ENCODE measurements around the gene MEGF11.
"Not testable (repeated sequence)": the region's sequence is repeated elsewhere in the genome, so short reads cannot be mapped to it uniquely, and the experiment has no call there.

Gene MEGF11

GRCh38 chr15:65868546-65869125 lies 384.9 kb downstream of the MEGF11 start:
- Histone ChIP-seq H3K9me3 (ENCODE audit: control insufficient read depth in 5 of 5, low read length in 5 of 5) (no peaks in the 10 kb centered on the region), H3K4me3 (ENCODE audit: low read depth in 1 of 5, low read length in 5 of 5) (peak overlapping the region; percentile 97 to 100 (median 98)), H3K27ac (ENCODE audit: low read depth, low read length) (peak overlapping the region; percentile 95), H3K9ac (ENCODE audit: low read length in 5 of 5) (peak overlapping the region in 3 of 5 donors; percentile 85 to 98 (median 95)), H3K36me3 (ENCODE audit: control insufficient read depth in 5 of 5, insufficient read depth in 5 of 5, low read length in 5 of 5) (no peaks in the 10 kb centered on the region), H3K27me3 (ENCODE audit: control insufficient read depth in 5 of 5, insufficient read depth in 4 of 5, low read length in 5 of 5) (no peaks in the 10 kb centered on the region), H3K4me1 (ENCODE audit: control insufficient read depth in 5 of 5, insufficient read depth in 5 of 5, low read length in 5 of 5) (peaks cover 0 to 32% (median 20%) of the 10 kb centered on the region in 5 donors)

GRCh38 chr15:65867933-65868332 lies 385.6 kb downstream of the MEGF11 start:
- H3K36me3 ChIP-seq (ENCODE audit: control insufficient read depth in 5 of 5, insufficient read depth in 5 of 5, low read length in 5 of 5); H3K4me3 ChIP-seq (ENCODE audit: low read depth in 1 of 5, low read length in 5 of 5); H3K27me3 ChIP-seq (ENCODE audit: control insufficient read depth in 5 of 5, insufficient read depth in 4 of 5, low read length in 5 of 5); H3K9ac ChIP-seq (ENCODE audit: low read length in 5 of 5); H3K27ac ChIP-seq (ENCODE audit: low read depth, low read length); H3K9me3 ChIP-seq (ENCODE audit: control insufficient read depth in 5 of 5, low read length in 5 of 5): not testable (repeated sequence)
- H3K4me1 ChIP-seq (ENCODE audit: control insufficient read depth in 5 of 5, insufficient read depth in 5 of 5, low read length in 5 of 5), result peaks cover 0 to 29% (median 19%) of the 10 kb centered on the region in 5 donors

- Histone ChIP-seq H3K9me3 (ENCODE audit: control insufficient read depth in 5 of 5, low read length in 5 of 5) (no peaks in the 10 kb centered on the region), H3K4me1 (ENCODE audit: control insufficient read depth in 5 of 5, insufficient read depth in 5 of 5, low read length in 5 of 5) (peaks cover 0 to 24% (median 19%) of the 10 kb centered on the region in 5 donors), H3K27me3 (ENCODE audit: control insufficient read depth in 5 of 5, insufficient read depth in 4 of 5, low read length in 5 of 5) (no peaks in the 10 kb centered on the region), H3K27ac (ENCODE audit: low read depth, low read length) (no peak overlapping the region), H3K4me3 (ENCODE audit: low read depth in 1 of 5, low read length in 5 of 5) (no peak overlapping the region), H3K36me3 (ENCODE audit: control insufficient read depth in 5 of 5, insufficient read depth in 5 of 5, low read length in 5 of 5) (no peaks in the 10 kb centered on the region), H3K9ac (ENCODE audit: low read length in 5 of 5) (no peak overlapping the region)
Observed at GRCh38 chr15:65867244-65867643, 386.3 kb downstream of the MEGF11 start.

- Histone ChIP-seq H3K9ac (ENCODE audit: low read length in 5 of 5) (peak overlapping the region in 1 of 5 donors; percentile 20), H3K27me3 (ENCODE audit: control insufficient read depth in 5 of 5, insufficient read depth in 4 of 5, low read length in 5 of 5) (no peaks in the 10 kb centered on the region), H3K4me3 (ENCODE audit: low read depth in 1 of 5, low read length in 5 of 5) (no peak overlapping the region), H3K36me3 (ENCODE audit: control insufficient read depth in 5 of 5, insufficient read depth in 5 of 5, low read length in 5 of 5) (no peaks in the 10 kb centered on the region), H3K9me3 (ENCODE audit: control insufficient read depth in 5 of 5, low read length in 5 of 5) (no peaks in the 10 kb centered on the region), H3K4me1 (ENCODE audit: control insufficient read depth in 5 of 5, insufficient read depth in 5 of 5, low read length in 5 of 5) (peaks cover 0 to 8% (median 0%) of the 10 kb centered on the region in 5 donors), H3K27ac (ENCODE audit: low read depth, low read length) (no peak overlapping the region)
Observed at GRCh38 chr15:65863106-65863505, 390.4 kb downstream of the MEGF11 start.

- Histone ChIP-seq H3K4me1 (ENCODE audit: control insufficient read depth in 5 of 5, insufficient read depth in 5 of 5, low read length in 5 of 5) (peaks cover 0 to 8% (median 0%) of the 10 kb centered on the region in 5 donors), H3K27me3 (ENCODE audit: control insufficient read depth in 5 of 5, insufficient read depth in 4 of 5, low read length in 5 of 5) (no peaks in the 10 kb centered on the region), H3K27ac (ENCODE audit: low read depth, low read length) (no peak overlapping the region), H3K4me3 (ENCODE audit: low read depth in 1 of 5, low read length in 5 of 5) (peak overlapping the region in 1 of 5 donors; percentile 10), H3K36me3 (ENCODE audit: control insufficient read depth in 5 of 5, insufficient read depth in 5 of 5, low read length in 5 of 5) (no peaks in the 10 kb centered on the region), H3K9ac (ENCODE audit: low read length in 5 of 5) (no peak overlapping the region), H3K9me3 (ENCODE audit: control insufficient read depth in 5 of 5, low read length in 5 of 5) (no peaks in the 10 kb centered on the region)
Observed at GRCh38 chr15:65862682-65863081, 390.9 kb downstream of the MEGF11 start.

GRCh38 chr15:65857718-65858402 lies 395.7 kb downstream of the MEGF11 start:
- H3K9ac ChIP-seq (ENCODE audit: low read length in 5 of 5), result no peak overlapping the region
- no peaks in the 10 kb centered on the region for H3K27me3 ChIP-seq (ENCODE audit: control insufficient read depth in 5 of 5, insufficient read depth in 4 of 5, low read length in 5 of 5)
- no peaks in the 10 kb centered on the region for H3K36me3 ChIP-seq (ENCODE audit: control insufficient read depth in 5 of 5, insufficient read depth in 5 of 5, low read length in 5 of 5)
- H3K27ac ChIP-seq (ENCODE audit: low read depth, low read length), result no peak overlapping the region
- no peaks in the 10 kb centered on the region for H3K9me3 ChIP-seq (ENCODE audit: control insufficient read depth in 5 of 5, low read length in 5 of 5)
- H3K4me3 ChIP-seq (ENCODE audit: low read depth in 1 of 5, low read length in 5 of 5), result no peak overlapping the region
- H3K4me1 ChIP-seq (ENCODE audit: control insufficient read depth in 5 of 5, insufficient read depth in 5 of 5, low read length in 5 of 5), result peaks cover 0 to 6% (median 0%) of the 10 kb centered on the region in 5 donors

GRCh38 chr15:65856821-65857455 lies 396.6 kb downstream of the MEGF11 start:
- Histone ChIP-seq H3K9ac (ENCODE audit: low read length in 5 of 5) (no peak overlapping the region), H3K9me3 (ENCODE audit: control insufficient read depth in 5 of 5, low read length in 5 of 5) (no peaks in the 10 kb centered on the region), H3K4me3 (ENCODE audit: low read depth in 1 of 5, low read length in 5 of 5) (no peak overlapping the region), H3K4me1 (ENCODE audit: control insufficient read depth in 5 of 5, insufficient read depth in 5 of 5, low read length in 5 of 5) (peaks cover 0 to 3% (median 0%) of the 10 kb centered on the region in 5 donors), H3K36me3 (ENCODE audit: control insufficient read depth in 5 of 5, insufficient read depth in 5 of 5, low read length in 5 of 5) (no peaks in the 10 kb centered on the region), H3K27me3 (ENCODE audit: control insufficient read depth in 5 of 5, insufficient read depth in 4 of 5, low read length in 5 of 5) (no peaks in the 10 kb centered on the region), H3K27ac (ENCODE audit: low read depth, low read length) (no peak overlapping the region)

GRCh38 chr15:65851981-65852380 lies 401.6 kb downstream of the MEGF11 start:
- Histone ChIP-seq H3K27me3 (ENCODE audit: control insufficient read depth in 5 of 5, insufficient read depth in 4 of 5, low read length in 5 of 5) (no peaks in the 10 kb centered on the region), H3K27ac (ENCODE audit: low read depth, low read length) (no peak overlapping the region), H3K4me3 (ENCODE audit: low read depth in 1 of 5, low read length in 5 of 5) (no peak overlapping the region), H3K4me1 (ENCODE audit: control insufficient read depth in 5 of 5, insufficient read depth in 5 of 5, low read length in 5 of 5) (no peaks in the 10 kb centered on the region), H3K36me3 (ENCODE audit: control insufficient read depth in 5 of 5, insufficient read depth in 5 of 5, low read length in 5 of 5) (no peaks in the 10 kb centered on the region), H3K9ac (ENCODE audit: low read length in 5 of 5) (no peak overlapping the region), H3K9me3 (ENCODE audit: control insufficient read depth in 5 of 5, low read length in 5 of 5) (no peaks in the 10 kb centered on the region)

GRCh38 chr15:65847989-65848388 lies 405.6 kb downstream of the MEGF11 start:
- no peaks in the 10 kb centered on the region for H3K4me1 ChIP-seq (ENCODE audit: control insufficient read depth in 5 of 5, insufficient read depth in 5 of 5, low read length in 5 of 5)
- H3K4me3 ChIP-seq (ENCODE audit: low read depth in 1 of 5, low read length in 5 of 5), result no peak overlapping the region
- H3K36me3 ChIP-seq (ENCODE audit: control insufficient read depth in 5 of 5, insufficient read depth in 5 of 5, low read length in 5 of 5), result no peaks in the 10 kb centered on the region
- H3K27me3 ChIP-seq (ENCODE audit: control insufficient read depth in 5 of 5, insufficient read depth in 4 of 5, low read length in 5 of 5), result no peaks in the 10 kb centered on the region
- no peak overlapping the region for H3K27ac ChIP-seq (ENCODE audit: low read depth, low read length)
- H3K9me3 ChIP-seq (ENCODE audit: control insufficient read depth in 5 of 5, low read length in 5 of 5), result no peaks in the 10 kb centered on the region
- H3K9ac ChIP-seq (ENCODE audit: low read length in 5 of 5), result no peak overlapping the region

GRCh38 chr15:65845826-65846519 lies 407.6 kb downstream of the MEGF11 start:
- Histone ChIP-seq H3K4me1 (ENCODE audit: control insufficient read depth in 5 of 5, insufficient read depth in 5 of 5, low read length in 5 of 5) (peaks cover 0 to 9% (median 8%) of the 10 kb centered on the region in 5 donors), H3K36me3 (ENCODE audit: control insufficient read depth in 5 of 5, insufficient read depth in 5 of 5, low read length in 5 of 5) (no peaks in the 10 kb centered on the region), H3K9me3 (ENCODE audit: control insufficient read depth in 5 of 5, low read length in 5 of 5) (no peaks in the 10 kb centered on the region), H3K27me3 (ENCODE audit: control insufficient read depth in 5 of 5, insufficient read depth in 4 of 5, low read length in 5 of 5) (no peaks in the 10 kb centered on the region), H3K27ac (ENCODE audit: low read depth, low read length) (no peak overlapping the region), H3K9ac (ENCODE audit: low read length in 5 of 5) (no peak overlapping the region), H3K4me3 (ENCODE audit: low read depth in 1 of 5, low read length in 5 of 5) (no peak overlapping the region)

Data from subcutaneous abdominal adipose tissue (tissue), 5 donors.